Measurements from ENCODE around the gene CEP68.

Gene CEP68

GRCh38 chr2:65059071-65059470 is 2.9 kb downstream of the CEP68 start:
- DNase-seq: peak in 1 of 2 experiments; percentile 20

- DNase-seq: no peak
Measured at GRCh38 chr2:65061146-65061909, 5.1 kb downstream of the CEP68 start.

- no peak for DNase-seq
Measured at GRCh38 chr2:65061910-65062339, 5.7 kb downstream of the CEP68 start.

- no peak for DNase-seq
Measured at GRCh38 chr2:65062843-65063825, 6.9 kb downstream of the CEP68 start.

- DNase-seq: peak; percentile 95 to 96
Measured at GRCh38 chr2:65064728-65065552, 8.7 kb downstream of the CEP68 start.

GRCh38 chr2:65067806-65068553 is 11.8 kb downstream of the CEP68 start:
- no peak for DNase-seq

GRCh38 chr2:65069439-65069824 is 13.2 kb downstream of the CEP68 start:
- DNase-seq: no peak

- DNase-seq: no peak
Measured at GRCh38 chr2:65070172-65070830, 14.1 kb downstream of the CEP68 start.

- no peak for DNase-seq
Measured at GRCh38 chr2:65070856-65071255, 14.6 kb downstream of the CEP68 start.

- DNase-seq: no peak
Measured at GRCh38 chr2:65071499-65072180, 15.4 kb downstream of the CEP68 start.

GRCh38 chr2:65072181-65072970 is 16.2 kb downstream of the CEP68 start:
- no peak for DNase-seq

GRCh38 chr2:65073879-65074565 is 17.8 kb downstream of the CEP68 start:
- no peak for DNase-seq

GRCh38 chr2:65075176-65075575 is 19.0 kb downstream of the CEP68 start:
- no peak for DNase-seq

GRCh38 chr2:65075605-65076344 is 19.6 kb downstream of the CEP68 start:
- no peak for DNase-seq

- DNase-seq: no peak
Measured at GRCh38 chr2:65076345-65076710, 20.1 kb downstream of the CEP68 start.

GRCh38 chr2:65077898-65078297 is 21.7 kb downstream of the CEP68 start:
- no peak for DNase-seq

GRCh38 chr2:65079017-65079416 is 22.8 kb downstream of the CEP68 start:
- no peak for DNase-seq

- DNase-seq: peak; percentile 100
Measured at GRCh38 chr2:65081232-65081685, 25.0 kb downstream of the CEP68 start.

- DNase-seq: no peak
Measured at GRCh38 chr2:65085148-65085547, 28.9 kb downstream of the CEP68 start.

Measured in Kasumi-1 (cell line).